Ovary (tissue), 9 donors: ENCODE data around the gene LINGO4. TPM values are rescaled to one million over a fixed set of nuclear protein-coding genes. Genes with fewer than 3 reads are reported as not detected.

ENCODE experiments used
- DNase-seq, 5 donors: peaks; one replicate each; pipeline ENCODE4 v3.0.0-alpha.2; 2019 to 2020
- H3K27ac ChIP-seq, 2 donors: fragments of 200-600 bp; one replicate each; pipeline versions ENCODE4 v1.5.1 to v1.8.0; 2019 to 2022
- H3K27me3 ChIP-seq: fragments of 200-600 bp; one replicate; pipeline ENCODE4 v1.8.0; 2022
- H3K36me3 ChIP-seq: fragments of 200-600 bp; sonication (generic); one replicate; pipeline ENCODE4 v1.5.1; 2019
- H3K4me1 ChIP-seq: one replicate; pipeline ENCODE4 v1.8.1; 2013; ENCODE audit warnings: mild to moderate bottlenecking, moderate library complexity; ENCODE audit not compliant: insufficient read depth
- H3K4me3 ChIP-seq: fragments of 200-600 bp; sonication (generic); one replicate; pipeline ENCODE4 v1.5.1; 2017
- H3K9me3 ChIP-seq, 2 donors: fragments of 200-600 bp in 1 of 2; sonication (generic) in 1 of 2; one replicate each; pipeline versions ENCODE4 v1.5.1 to v1.8.1; 2013 to 2019; ENCODE audit warnings: mild to moderate bottlenecking in 1 of 2, moderate library complexity in 1 of 2
- CTCF ChIP-seq, 3 donors: fragments of 450-650 bp in 2 of 3; fragments of 200-600 bp in 1 of 3; IDR thresholded peaks; one replicate each; pipeline versions ENCODE4 v1.5.1 to v1.8.0; 2016 to 2022; ENCODE audit warnings: antibody characterized with exemption in 3 of 3, mild to moderate bottlenecking in 1 of 3
- EP300 ChIP-seq: sonication (generic); formaldehyde crosslinking; IDR thresholded peaks from one replicate; pipeline ENCODE4 v1.6.1; 2017; ENCODE audit warnings: antibody characterized with exemption
- POLR2A ChIP-seq: fragments of 450-650 bp; IDR thresholded peaks from one replicate; pipeline ENCODE4 v1.6.1; 2017; ENCODE audit warnings: antibody characterized with exemption, mild to moderate bottlenecking, moderate library complexity
- WGBS, 3 donors: extraction: QIAGEN DNeasy Blood & Tissue Kit in 1 of 3; methylation state at CpG; one replicate each; pipeline versions ENCODE4 v1.1.5 to v1.1.7; 2013 to 2017; 5-methylcytosine and 5-hydroxymethylcytosine counted together
- intact Hi-C, 4 donors: fragments of 100-400 bp; cut with DNase I; formaldehyde crosslinking; loops; one replicate each; pipeline versions ENCODE4 v1.11.0 to v1.15.1; 2022 to 2023
- polyA plus RNA-seq, 2 donors: library from polyadenylated mRNA; stranded (reverse); fragments of 200-250 nt in 1 of 2; fragments of 350-450 nt in 1 of 2; fragmentation: Illumina TruSeq in 1 of 2; extraction: RNeasy Lipid Tissue Mini Kit (QIAGEN cat#74804) in 1 of 2; gene quantifications; one replicate each; pipeline ENCODE4 v1.2.3, GENCODE V29; 2013 to 2014
- total RNA-seq, 7 donors: library from RNA; depleted of rRNA in 2 of 7; stranded (reverse); fragments of >200 nt in 2 of 7; fragmentation: NEBNext Ultra II Directional in 3 of 7; extraction: Animal tissue kit (Norgen Biotek cat#: 25700) in 3 of 7; gene quantifications; one replicate each; pipeline versions ENCODE4 v1.1.0 to v1.2.4, GENCODE V29; 2016 to 2023
- donor health status: DM: no; HTN: no; CAD: no; lungs with moderate emphysema.
- donor health status: DM: no; HTN: no; CAD: no.
- donor health status: Bipolar disorder and iron deficiency.
- donor health status: DM: yes; HTN: yes; CAD: no.
- donor health status: DM: no; HTN: no; CAD: no.
- donor health status: DM: yes; HTN: yes; CAD: no.

Gene LINGO4
- total and polyA plus RNA-seq, 9 donors: 0.08 to 0.34 (median 0.10) TPM; not detected in 6

GRCh38 chr1:151801310-151801820, 3.9 kb downstream of the LINGO4 start:
- intact Hi-C loops: no loop called here
- Histone ChIP-seq H3K9me3 (no peaks in the 10 kb centered on the region), H3K4me3 (no peak overlapping the region), H3K27ac (no peak overlapping the region), H3K27me3 (no peaks in the 10 kb centered on the region), H3K36me3 (no peaks in the 10 kb centered on the region), H3K4me1 (no peaks in the 10 kb centered on the region)
- TF ChIP-seq POLR2A (no peak), CTCF (IDR thresholded peaks at IDR 0.05) (no peak), EP300 (no peak)
- WGBS, 3 donors: 87 to 91% (median 89%) methylated on average over 12 of the region's 12 CpGs
- no peak for DNase-seq

- Histone ChIP-seq H3K27me3 (no peaks in the 10 kb centered on the region), H3K27ac (no peak overlapping the region), H3K4me1 (no peaks in the 10 kb centered on the region), H3K4me3 (no peak overlapping the region), H3K9me3 (no peaks in the 10 kb centered on the region), H3K36me3 (no peaks in the 10 kb centered on the region)
- no peak for DNase-seq
- WGBS, 3 donors: 46 to 63% (median 50%) methylated on average over 8 of the region's 8 CpGs
- intact Hi-C loops: no loop called here
- no peak for TF ChIP-seq POLR2A
Observed at GRCh38 chr1:151800830-151801229, 4.4 kb downstream of the LINGO4 start.

- WGBS, 3 donors: 22 to 42% (median 29%) methylated on average over 9 of the region's 9 CpGs
- no peak overlapping the region for H3K4me3 ChIP-seq
- DNase-seq: no peak
- TF ChIP-seq POLR2A (no peak), CTCF (IDR thresholded peaks at IDR 0.05) (no peak), EP300 (no peak)
- intact Hi-C loops: no loop called here
- no peaks in the 10 kb centered on the region for H3K4me1 ChIP-seq
- H3K27me3 ChIP-seq: no peaks in the 10 kb centered on the region
- no peaks in the 10 kb centered on the region for H3K9me3 ChIP-seq
- H3K36me3 ChIP-seq: no peaks in the 10 kb centered on the region
- H3K27ac ChIP-seq: no peak overlapping the region
Observed at GRCh38 chr1:151799179-151800022, 5.8 kb downstream of the LINGO4 start.

- DNase-seq: no peak
- 78 to 85% (median 85%) methylated on average over 5 of the region's 5 CpGs for WGBS, 3 donors
- H3K4me1 ChIP-seq: no peaks in the 10 kb centered on the region
- H3K27me3 ChIP-seq: no peaks in the 10 kb centered on the region
- intact Hi-C loops: no loop called here
- no peak overlapping the region for H3K4me3 ChIP-seq
- H3K9me3 ChIP-seq: no peaks in the 10 kb centered on the region
- no peak overlapping the region for H3K27ac ChIP-seq
- no peaks in the 10 kb centered on the region for H3K36me3 ChIP-seq
- TF ChIP-seq CTCF (IDR thresholded peaks at IDR 0.05) (no peak), EP300 (no peak), POLR2A (no peak)
Observed at GRCh38 chr1:151798571-151798970, 6.6 kb downstream of the LINGO4 start.
